ENCODE data around the gene FOXO1.

Gene FOXO1

GRCh38 chr13:40660692-40661091 lies 5.7 kb downstream of the FOXO1 start:
- no peak for DNase-seq

GRCh38 chr13:40660141-40660664 lies 6.2 kb downstream of the FOXO1 start:
- DNase-seq, result no peak
- TF ChIP-seq POLR2A (IDR thresholded peaks at IDR 0.05; ENCODE audit: low read length), result no peak

More at GRCh38 chr13:40660692-40661091, 5.7 kb downstream of the FOXO1 start:
- TF ChIP-seq GATA1 (IDR thresholded peaks at IDR 0.05; ENCODE audit: low read depth, low read length), result no peak
- TF ChIP-seq POLR2A (IDR thresholded peaks at IDR 0.05; ENCODE audit: low read length), result no peak

- DNase-seq, result no peak
Observed at GRCh38 chr13:40657951-40658350, 8.5 kb downstream of the FOXO1 start.

GRCh38 chr13:40657307-40657706 lies 9.1 kb downstream of the FOXO1 start:
- TF ChIP-seq POLR2A (IDR thresholded peaks at IDR 0.05; ENCODE audit: low read length) (no peak), GATA1 (IDR thresholded peaks at IDR 0.05; ENCODE audit: low read depth, low read length) (no peak)
- DNase-seq, result no peak

More at GRCh38 chr13:40657951-40658350, 8.5 kb downstream of the FOXO1 start:
- TF ChIP-seq POLR2A (IDR thresholded peaks at IDR 0.05; ENCODE audit: low read length), result no peak
- no peak for TF ChIP-seq GATA1 (IDR thresholded peaks at IDR 0.05; ENCODE audit: low read depth, low read length)

- TF ChIP-seq GATA1 (IDR thresholded peaks at IDR 0.05; ENCODE audit: low read depth, low read length), result no peak
- no peak for TF ChIP-seq POLR2A (IDR thresholded peaks at IDR 0.05; ENCODE audit: low read length)
- DNase-seq, result no peak
Observed at GRCh38 chr13:40656358-40656757, 10.1 kb downstream of the FOXO1 start.

GRCh38 chr13:40653527-40654318 lies 12.7 kb downstream of the FOXO1 start:
- TF ChIP-seq GATA1 (IDR thresholded peaks at IDR 0.05; ENCODE audit: low read depth, low read length) (no peak), POLR2A (IDR thresholded peaks at IDR 0.05; ENCODE audit: low read length) (no peak)
- DNase-seq, result no peak

- DNase-seq, result no peak
- TF ChIP-seq GATA1 (IDR thresholded peaks at IDR 0.05; ENCODE audit: low read depth, low read length) (no peak), POLR2A (IDR thresholded peaks at IDR 0.05; ENCODE audit: low read length) (no peak)
Observed at GRCh38 chr13:40652588-40652940, 13.9 kb downstream of the FOXO1 start.

- DNase-seq, result no peak
- TF ChIP-seq POLR2A (IDR thresholded peaks at IDR 0.05; ENCODE audit: low read length), result no peak
- no peak for TF ChIP-seq GATA1 (IDR thresholded peaks at IDR 0.05; ENCODE audit: low read depth, low read length)
Observed at GRCh38 chr13:40651866-40652587, 14.4 kb downstream of the FOXO1 start.

- no peak for TF ChIP-seq POLR2A (IDR thresholded peaks at IDR 0.05; ENCODE audit: low read length)
- TF ChIP-seq GATA1 (IDR thresholded peaks at IDR 0.05; ENCODE audit: low read depth, low read length), result no peak
Observed at GRCh38 chr13:40648841-40649240, 17.6 kb downstream of the FOXO1 start.

GRCh38 chr13:40648040-40648439 lies 18.4 kb downstream of the FOXO1 start:
- TF ChIP-seq POLR2A (IDR thresholded peaks at IDR 0.05; ENCODE audit: low read length) (no peak), GATA1 (IDR thresholded peaks at IDR 0.05; ENCODE audit: low read depth, low read length) (no peak)
- DNase-seq, result no peak

More at GRCh38 chr13:40648841-40649240, 17.6 kb downstream of the FOXO1 start:
- no peak for DNase-seq

GRCh38 chr13:40644838-40645604 lies 21.4 kb downstream of the FOXO1 start:
- no peak for TF ChIP-seq GATA1 (IDR thresholded peaks at IDR 0.05; ENCODE audit: low read depth, low read length)
- TF ChIP-seq POLR2A (IDR thresholded peaks at IDR 0.05; ENCODE audit: low read length), result no peak
- DNase-seq, result no peak

GRCh38 chr13:40640845-40641458 lies 25.5 kb downstream of the FOXO1 start:
- TF ChIP-seq POLR2A (IDR thresholded peaks at IDR 0.05; ENCODE audit: low read length) (no peak), GATA1 (IDR thresholded peaks at IDR 0.05; ENCODE audit: low read depth, low read length) (no peak)
- no peak for DNase-seq

GRCh38 chr13:40640202-40640601 lies 26.2 kb downstream of the FOXO1 start:
- TF ChIP-seq POLR2A (IDR thresholded peaks at IDR 0.05; ENCODE audit: low read length), result no peak
- no peak for TF ChIP-seq GATA1 (IDR thresholded peaks at IDR 0.05; ENCODE audit: low read depth, low read length)

More at GRCh38 chr13:40640202-40640601, 26.2 kb downstream of the FOXO1 start:
- no peak for DNase-seq
